Endodermal cell (in vitro differentiated cells): ENCODE measurements around the gene ANKDD1B. TPM values are rescaled to one million over a fixed set of nuclear protein-coding genes. Genes with fewer than 3 reads are reported as not detected.
"Not testable (repeated sequence)": the region's sequence is repeated elsewhere in the genome, so short reads cannot be mapped to it uniquely, and the experiment has no call there.

Experiments
- DNase-seq: peaks from one replicate; pipeline ENCODE4 v3.0.0-alpha.2; 2017
- H3K27ac ChIP-seq: 2 replicates; pipeline ENCODE4 v1.5.1; 2013; ENCODE audit warnings: mild to moderate bottlenecking, low read depth, low read length, moderate library complexity
- H3K27me3 ChIP-seq: 2 replicates; pipeline ENCODE4 v1.6.1; 2013; ENCODE audit warnings: mild to moderate bottlenecking, low read length, moderate library complexity; ENCODE audit not compliant: insufficient read depth, control insufficient read depth, poor library complexity, severe bottlenecking
- H3K36me3 ChIP-seq: 2 replicates; pipeline ENCODE4 v1.7.0; 2013; ENCODE audit warnings: mild to moderate bottlenecking, low read length, moderate library complexity; ENCODE audit not compliant: control insufficient read depth, insufficient read depth
- H3K4me1 ChIP-seq: one replicate; pipeline ENCODE4 v1.7.0; 2013; ENCODE audit warnings: low read length; ENCODE audit not compliant: control insufficient read depth, insufficient read depth
- H3K4me3 ChIP-seq: 2 replicates; pipeline ENCODE4 v1.5.1; 2013; ENCODE audit warnings: mild to moderate bottlenecking, low read length, moderate library complexity
- H3K9ac ChIP-seq: 2 replicates; pipeline ENCODE4 v1.6.1; 2013; ENCODE audit warnings: mild to moderate bottlenecking, low read length, moderate library complexity; ENCODE audit not compliant: poor library complexity, severe bottlenecking; ENCODE audit errors: extremely low read depth
- H3K9me3 ChIP-seq: 2 replicates; pipeline ENCODE4 v1.6.1; 2013; ENCODE audit warnings: mild to moderate bottlenecking, low read length, moderate library complexity; ENCODE audit not compliant: control insufficient read depth
- H3K27ac Mint-ChIP-seq: 2 replicates; pipeline ENCODE4 v1.8.0; 2020; ENCODE audit warnings: mixed read lengths
- H3K27me3 Mint-ChIP-seq: 2 replicates; pipeline ENCODE4 v1.8.0; 2021; ENCODE audit warnings: mild to moderate bottlenecking, mixed read lengths; ENCODE audit not compliant: insufficient read depth
- H3K36me3 Mint-ChIP-seq: 2 replicates; pipeline ENCODE4 v1.8.0; 2020; ENCODE audit warnings: low read depth, mixed read lengths
- H3K4me1 Mint-ChIP-seq: 2 replicates; pipeline ENCODE4 v1.8.0; 2020; ENCODE audit warnings: mixed read lengths
- H3K4me3 Mint-ChIP-seq: 2 replicates; pipeline ENCODE4 v1.8.0; 2020; ENCODE audit warnings: mild to moderate bottlenecking, moderate library complexity, mixed read lengths
- H3K9me3 Mint-ChIP-seq: 2 replicates; pipeline ENCODE4 v1.8.0; 2020; ENCODE audit warnings: mild to moderate bottlenecking, mixed read lengths
- WGBS, 2 experiments: methylation state at CpG; one replicate each; pipeline versions ENCODE4 v1.1.5 to v1.1.7; 2013; ENCODE audit warnings: missing lambda C conversion rate in 2 of 2, mixed read lengths in 1 of 2; ENCODE audit not compliant: insufficient coverage in 1 of 2, insufficient read length in 1 of 2; 5-methylcytosine and 5-hydroxymethylcytosine counted together
- total RNA-seq, 2 donors: library from RNA; stranded (reverse); fragmentation: NEBNext Ultra II Directional in 1 of 2; extraction: Animal tissue kit (Norgen Biotek cat#: 25700) in 1 of 2; gene quantifications; 2 replicates in 1 of 2; 3 replicates in 1 of 2; pipeline ENCODE4 v1.2.1, GENCODE V29; 2021
- TF ChIP-seq, protein P1 (sequence below): fragments of 200-600 bp; sonication (generic); conservative IDR thresholded peaks from 2 replicates; pipeline ENCODE4 v1.5.0; 2021; ENCODE audit warnings: antibody characterized with exemption, mild to moderate bottlenecking

ANKDD1B gene
- total RNA-seq, 2 donors from 2014 or later, result 4.6 to 8.6 TPM

GRCh38 chr5:75694781-75695180 is 83.5 kb downstream of the ANKDD1B start:
- Histone ChIP-seq H3K36me3 (peaks cover 40% of the 10 kb centered on the region), H3K4me1 (no peaks in the 10 kb centered on the region), H3K9me3 (no peaks in the 10 kb centered on the region), H3K9ac (no peak overlapping the region), H3K27me3 (no peaks in the 10 kb centered on the region), H3K4me3 (no peak overlapping the region), H3K27ac (no peak overlapping the region)
- Mint-ChIP-seq H3K9me3 (peaks cover 15% of the 10 kb centered on the region), H3K4me3 (no peak overlapping the region), H3K27me3 (no peaks in the 10 kb centered on the region), H3K27ac (no peak overlapping the region), H3K36me3 (peaks cover 27% of the 10 kb centered on the region), H3K4me1 (no peaks in the 10 kb centered on the region)
- 100% methylated on average over 1 of the region's 1 CpG; no CpG with 5 or more reads in 1 of the 2 experiments for WGBS, 2 experiments
- TF ChIP-seq, protein P1, sequence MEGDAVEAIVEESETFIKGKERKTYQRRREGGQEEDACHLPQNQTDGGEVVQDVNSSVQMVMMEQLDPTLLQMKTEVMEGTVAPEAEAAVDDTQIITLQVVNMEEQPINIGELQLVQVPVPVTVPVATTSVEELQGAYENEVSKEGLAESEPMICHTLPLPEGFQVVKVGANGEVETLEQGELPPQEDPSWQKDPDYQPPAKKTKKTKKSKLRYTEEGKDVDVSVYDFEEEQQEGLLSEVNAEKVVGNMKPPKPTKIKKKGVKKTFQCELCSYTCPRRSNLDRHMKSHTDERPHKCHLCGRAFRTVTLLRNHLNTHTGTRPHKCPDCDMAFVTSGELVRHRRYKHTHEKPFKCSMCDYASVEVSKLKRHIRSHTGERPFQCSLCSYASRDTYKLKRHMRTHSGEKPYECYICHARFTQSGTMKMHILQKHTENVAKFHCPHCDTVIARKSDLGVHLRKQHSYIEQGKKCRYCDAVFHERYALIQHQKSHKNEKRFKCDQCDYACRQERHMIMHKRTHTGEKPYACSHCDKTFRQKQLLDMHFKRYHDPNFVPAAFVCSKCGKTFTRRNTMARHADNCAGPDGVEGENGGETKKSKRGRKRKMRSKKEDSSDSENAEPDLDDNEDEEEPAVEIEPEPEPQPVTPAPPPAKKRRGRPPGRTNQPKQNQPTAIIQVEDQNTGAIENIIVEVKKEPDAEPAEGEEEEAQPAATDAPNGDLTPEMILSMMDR, result no peak
- DNase-seq, result no peak

DNA sequence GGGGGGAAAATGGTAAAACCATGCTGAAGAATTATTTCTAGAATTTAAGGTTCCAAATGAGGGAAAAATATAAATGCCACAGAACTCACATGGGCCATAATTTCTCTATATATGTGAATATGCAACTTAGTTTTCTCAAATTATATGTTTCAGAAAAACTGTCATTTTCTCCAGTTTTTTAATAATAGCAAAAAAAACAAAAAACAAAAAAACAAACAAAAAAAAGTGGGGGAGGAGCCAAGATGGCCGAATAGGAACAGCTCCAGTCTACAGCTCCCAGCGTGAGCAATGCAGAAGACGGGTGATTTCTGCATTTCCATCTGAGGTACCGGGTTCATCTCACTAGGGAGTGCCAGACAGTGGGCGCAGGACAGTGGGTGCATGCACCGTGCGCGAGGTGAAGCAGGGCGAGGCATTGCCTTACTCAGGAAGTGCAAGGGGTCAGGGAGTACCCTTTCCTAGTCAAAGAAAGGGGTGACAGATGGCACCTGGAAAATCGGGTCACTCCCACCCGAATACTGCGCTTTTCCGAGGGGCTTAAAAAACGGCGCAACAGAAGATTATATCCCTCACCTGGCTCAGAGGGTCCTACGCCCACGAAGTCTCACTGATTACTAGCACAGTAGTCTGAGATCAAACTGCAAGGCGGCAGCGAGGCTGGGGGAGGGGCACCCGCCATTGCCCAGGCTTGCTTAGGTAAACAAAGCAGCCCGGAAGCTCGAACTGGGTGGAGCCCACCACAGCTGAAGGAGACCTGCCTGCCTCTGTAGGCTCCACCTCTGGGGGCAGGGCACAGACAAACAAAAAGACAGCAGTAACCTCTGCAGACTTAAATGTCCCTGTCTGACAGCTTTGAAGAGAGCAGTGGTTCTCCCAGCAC is 84.5 kb downstream of the ANKDD1B start:
- 84 to 85% methylated on average over 8 to 22 of the region's 22 CpGs for WGBS, 2 experiments
- not testable (repeated sequence) for H3K4me3 ChIP-seq, H3K27me3 Mint-ChIP-seq, H3K27ac Mint-ChIP-seq, H3K9me3 ChIP-seq, H3K9ac ChIP-seq, DNase-seq, H3K27me3 ChIP-seq, H3K4me1 Mint-ChIP-seq, H3K4me1 ChIP-seq, H3K27ac ChIP-seq
- H3K4me3 Mint-ChIP-seq, result peak overlapping the region; percentile 37
- H3K36me3 Mint-ChIP-seq, result peaks cover 27% of the 10 kb centered on the region
- H3K36me3 ChIP-seq, result peaks cover 31% of the 10 kb centered on the region
- H3K9me3 Mint-ChIP-seq, result peaks cover 15% of the 10 kb centered on the region

DNA sequence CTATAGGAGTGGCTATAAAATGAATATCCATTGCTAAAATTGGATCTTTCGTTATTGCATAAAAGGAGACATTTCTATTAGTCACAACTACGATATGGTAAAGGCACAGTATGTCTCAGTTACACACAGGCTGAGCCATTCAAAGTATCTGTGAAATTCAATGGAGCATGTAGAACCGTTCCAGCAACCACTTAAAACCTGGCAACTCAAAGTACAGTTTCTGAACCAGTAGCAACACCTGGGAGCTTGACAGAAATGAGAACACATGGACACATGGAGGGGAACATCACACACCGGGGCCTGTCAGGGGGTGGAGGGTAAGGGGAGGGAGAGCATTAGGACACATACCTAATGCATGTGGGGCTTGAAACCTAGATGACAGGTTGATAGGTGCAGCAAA is 90.6 kb downstream of the ANKDD1B start:
- no peak overlapping the region for H3K9ac ChIP-seq
- peaks cover 35% of the 10 kb centered on the region for H3K36me3 Mint-ChIP-seq

More for the DNA sequence above, 90.6 kb downstream of the ANKDD1B start:
- 90 to 97% methylated on average over 3 to 4 of the region's 4 CpGs for WGBS, 2 experiments
- Histone ChIP-seq H3K36me3 (peaks cover 39% of the 10 kb centered on the region), H3K27me3 (no peaks in the 10 kb centered on the region), H3K27ac (no peak overlapping the region), H3K9me3 (no peaks in the 10 kb centered on the region), H3K4me3 (no peak overlapping the region), H3K4me1 (peaks cover 3% of the 10 kb centered on the region)
- H3K4me3 Mint-ChIP-seq, result no peak overlapping the region
- no peaks in the 10 kb centered on the region for H3K27me3 Mint-ChIP-seq
- no peak for DNase-seq
- TF ChIP-seq, protein P1, result no peak
- no peak overlapping the region for H3K27ac Mint-ChIP-seq
- H3K4me1 Mint-ChIP-seq, result no peaks in the 10 kb centered on the region
- H3K9me3 Mint-ChIP-seq, result peaks cover 9% of the 10 kb centered on the region
